CD4-positive, alpha-beta T cell treated with Interferon alpha-2 for 1 hour (primary cell): ENCODE results near the gene FAM180A.
"Not testable (repeated sequence)": the region's sequence is repeated elsewhere in the genome, so short reads cannot be mapped to it uniquely, and the experiment has no call there.

Source experiments
- DNase-seq, 2 donors: peaks; one replicate each; pipeline ENCODE4 v3.0.0-alpha.2; 2020 to 2022

FAM180A gene

DNA sequence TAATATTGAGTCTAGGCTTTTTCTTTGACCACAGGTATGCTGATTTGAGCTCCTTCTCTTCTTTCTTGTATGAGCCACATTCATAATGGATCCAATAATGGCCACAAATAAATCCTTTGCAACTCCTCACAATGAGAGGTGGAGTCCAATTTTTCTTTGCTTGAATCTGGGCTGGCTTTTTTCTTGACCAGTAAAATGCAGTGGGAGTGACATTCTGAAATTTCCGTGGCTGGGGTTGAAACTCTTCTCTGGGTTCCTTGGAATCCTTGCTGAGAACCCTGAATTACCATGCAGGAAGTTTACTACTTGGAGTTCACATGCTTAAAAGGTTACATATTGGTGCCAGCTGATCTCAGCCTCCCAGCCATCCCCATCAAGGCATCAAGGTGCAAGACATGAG lies 22.4 kb upstream of the FAM180A start:
- no peak for DNase-seq

DNA sequence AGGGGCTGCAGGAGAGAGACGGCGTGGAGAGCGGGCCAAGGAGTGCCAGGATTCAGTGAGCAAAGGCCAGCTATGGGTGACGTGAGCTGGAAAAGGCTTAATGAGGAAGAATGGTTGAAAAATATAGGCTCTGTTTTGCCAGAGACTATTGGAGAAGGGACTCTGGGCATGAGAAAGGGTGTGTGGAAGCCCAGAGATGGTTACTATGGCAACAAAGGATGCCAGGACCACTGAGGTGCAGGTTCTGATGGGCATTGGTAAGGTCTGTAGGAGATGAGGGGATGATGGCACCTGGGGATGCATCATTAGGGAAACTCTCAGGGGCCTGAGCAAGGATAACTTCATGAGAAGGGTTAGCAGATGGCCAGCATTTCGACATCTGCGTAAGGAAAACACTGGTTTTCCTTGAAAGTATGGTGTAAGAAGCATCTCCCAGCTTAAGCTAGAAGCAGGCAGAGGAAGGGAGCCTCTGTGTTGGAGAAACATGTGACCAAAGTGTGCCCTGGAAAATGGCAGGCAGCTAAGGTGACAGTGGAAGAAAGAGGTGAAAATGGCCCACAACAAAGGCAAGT lies 21.6 kb upstream of the FAM180A start:
- DNase-seq = no peak

DNA sequence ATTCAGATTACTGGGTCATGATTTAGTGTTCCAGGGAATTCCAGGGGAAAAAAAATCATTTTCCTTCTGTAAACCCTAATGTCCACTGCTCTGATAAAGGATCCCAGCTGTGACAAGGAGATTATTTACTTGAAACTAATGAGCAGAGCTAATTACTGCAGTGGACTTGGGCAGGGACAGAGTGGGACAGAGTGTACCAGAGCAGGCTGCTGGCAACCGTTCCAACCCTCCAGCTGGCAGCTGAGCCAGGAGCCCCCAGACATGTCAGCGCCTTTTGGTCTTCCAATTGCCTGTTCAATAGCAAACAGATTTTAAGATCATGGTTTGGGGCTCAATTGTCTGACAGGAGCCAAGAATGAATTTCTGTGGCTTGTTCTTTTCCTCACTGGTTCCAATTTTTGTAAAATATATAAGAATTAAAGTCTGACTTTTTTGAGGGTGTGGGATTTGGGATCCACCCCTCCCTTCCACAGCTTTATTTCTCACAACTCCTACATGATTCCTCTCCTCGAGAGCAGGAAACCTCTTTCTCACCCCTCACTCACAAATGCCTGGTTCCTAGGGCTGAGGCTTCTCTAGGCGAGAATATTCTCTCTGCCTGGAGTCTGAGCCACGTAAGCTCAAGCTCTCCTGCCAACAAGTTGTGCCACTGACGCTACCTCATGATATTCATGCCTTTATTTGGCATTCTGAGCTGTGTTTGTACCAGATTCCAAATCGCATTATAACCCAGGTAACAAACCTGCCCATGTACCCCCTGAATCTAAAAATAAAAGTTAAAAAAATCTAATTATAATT lies 20.6 kb upstream of the FAM180A start:
- DNase-seq = no peak

DNA sequence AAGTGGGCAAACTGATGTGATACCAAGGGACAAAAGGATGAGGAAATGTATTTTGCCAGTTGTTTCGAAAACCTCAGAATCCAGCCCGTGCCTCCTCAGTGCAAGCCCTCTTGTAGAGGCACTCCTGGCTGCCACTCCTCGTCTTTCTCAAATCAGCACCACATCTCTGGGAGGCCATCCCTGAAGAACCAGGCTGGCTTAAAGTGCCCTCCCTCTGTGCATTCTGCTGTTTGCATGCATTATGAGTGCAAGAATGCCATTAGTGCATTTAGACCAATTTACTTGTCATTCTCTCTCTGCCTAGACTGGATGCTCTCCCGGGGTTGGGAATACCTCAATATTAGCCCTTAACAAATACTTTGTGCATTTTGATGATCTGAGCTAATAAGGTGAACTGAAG lies 19.9 kb upstream of the FAM180A start:
- no peak for DNase-seq

DNA sequence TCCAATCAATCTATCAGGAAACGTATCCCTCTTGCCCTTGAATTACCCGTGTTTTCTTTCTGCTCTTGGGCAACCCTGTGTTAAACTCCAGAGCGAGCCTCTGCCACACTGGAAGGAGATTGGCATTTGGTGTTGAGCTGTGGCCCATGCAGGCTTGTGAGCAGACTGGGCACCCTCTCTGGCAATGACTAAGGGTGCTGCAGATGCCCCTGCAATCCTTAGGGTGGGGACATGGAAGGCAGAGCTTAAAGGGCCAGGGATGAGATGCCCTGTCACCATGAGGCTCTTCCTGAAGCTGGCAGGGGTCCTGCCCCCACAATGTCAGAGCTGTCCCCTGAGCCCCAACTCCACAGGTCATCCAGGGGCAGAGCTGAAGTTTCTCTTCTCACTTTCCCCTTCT lies 19.5 kb upstream of the FAM180A start:
- DNase-seq = no peak

DNA sequence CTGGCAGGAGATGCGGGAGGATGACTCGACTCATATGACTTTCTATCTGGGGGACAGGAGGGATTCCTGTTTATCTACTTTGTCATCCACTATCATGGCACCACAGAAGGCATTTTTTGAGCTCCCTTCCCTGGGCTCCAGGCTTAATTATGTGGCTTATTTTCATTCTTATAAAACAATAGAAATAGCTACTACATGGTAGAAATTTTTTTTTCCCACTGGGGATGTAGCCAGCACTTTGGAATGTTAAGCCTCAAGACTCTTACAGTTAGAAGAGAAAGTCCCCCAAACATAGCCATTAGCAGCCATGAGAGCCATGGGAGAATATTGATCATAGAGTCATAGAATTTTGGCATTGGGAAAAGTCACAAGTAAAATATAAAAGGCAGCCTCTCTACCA lies 14.6 kb upstream of the FAM180A start:
- DNase-seq = no peak

DNA sequence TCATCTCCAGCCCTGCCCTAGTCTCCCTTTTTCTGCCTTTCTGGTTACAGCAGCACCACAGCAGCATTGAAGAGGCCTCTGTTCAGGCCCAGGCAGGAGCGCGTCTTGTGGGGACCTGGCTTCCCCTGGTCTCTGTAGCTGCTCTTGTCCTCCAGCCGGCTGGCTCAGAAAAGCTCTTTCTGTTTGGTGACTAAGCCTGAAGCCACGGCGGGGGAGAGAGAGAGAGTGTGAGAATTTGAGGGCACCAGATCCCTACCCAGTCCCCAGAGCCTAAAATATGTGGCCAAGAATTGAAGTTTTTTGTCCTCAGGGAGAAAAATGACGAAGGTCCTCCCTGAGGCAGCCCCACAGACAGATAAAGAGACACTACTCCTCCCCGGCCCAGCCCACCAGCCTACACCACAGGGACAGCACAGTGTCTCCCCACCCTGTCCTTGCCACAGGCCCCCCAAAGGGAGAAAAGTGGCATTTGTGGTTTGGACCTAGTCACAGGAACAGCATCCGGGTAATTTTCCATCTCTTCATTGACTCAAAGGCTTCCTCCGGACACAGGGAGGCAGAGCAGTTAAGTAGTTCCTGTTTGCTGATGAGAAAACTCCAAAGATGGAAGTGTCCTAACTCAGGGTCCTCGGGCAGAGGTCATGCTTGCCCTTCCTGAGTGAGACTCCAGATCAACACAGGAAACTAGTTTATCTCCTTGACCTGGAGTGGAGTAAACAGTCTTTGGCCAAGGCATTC lies 13.3 kb upstream of the FAM180A start:
- DNase-seq = no peak

DNA sequence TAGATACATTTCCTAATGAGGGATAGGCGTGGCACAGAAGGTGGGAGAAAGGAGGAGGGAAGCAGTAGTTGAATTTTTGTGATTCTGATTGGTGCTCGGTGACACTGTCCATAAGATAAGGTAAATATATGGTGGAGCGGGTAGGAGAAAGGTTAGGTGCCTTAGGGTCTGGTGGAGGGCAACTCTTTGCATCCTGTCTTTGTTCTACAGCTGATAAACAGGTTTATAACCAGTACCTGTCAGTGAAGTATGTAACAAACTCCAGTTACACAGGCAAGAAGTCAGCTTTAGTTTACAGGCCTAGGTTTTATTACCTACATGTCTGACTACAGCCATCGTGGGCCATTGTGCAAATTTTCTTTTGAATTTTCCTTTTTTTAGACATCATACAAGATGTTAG lies 10.9 kb upstream of the FAM180A start:
- no peak for DNase-seq

DNA sequence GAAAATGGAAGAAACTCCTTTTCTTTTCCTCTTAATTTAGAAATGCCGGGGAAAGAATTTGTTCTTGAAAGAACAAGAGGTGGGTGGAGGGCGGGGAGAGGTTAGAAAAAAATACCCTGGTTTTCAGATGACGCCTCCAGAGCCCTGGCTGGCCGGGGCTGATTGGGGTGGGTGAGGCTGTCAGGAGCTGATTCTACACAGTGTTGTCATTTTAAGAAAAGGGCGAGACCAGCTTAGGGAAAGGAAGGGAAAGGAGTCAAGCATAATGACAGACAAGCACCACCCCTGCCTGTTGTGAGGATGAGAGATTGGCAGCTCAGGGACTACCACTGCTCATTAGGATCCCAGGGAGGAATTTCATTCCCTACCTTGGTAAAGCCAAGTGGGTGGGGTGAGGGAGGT lies 9.9 kb upstream of the FAM180A start:
- no peak for DNase-seq

DNA sequence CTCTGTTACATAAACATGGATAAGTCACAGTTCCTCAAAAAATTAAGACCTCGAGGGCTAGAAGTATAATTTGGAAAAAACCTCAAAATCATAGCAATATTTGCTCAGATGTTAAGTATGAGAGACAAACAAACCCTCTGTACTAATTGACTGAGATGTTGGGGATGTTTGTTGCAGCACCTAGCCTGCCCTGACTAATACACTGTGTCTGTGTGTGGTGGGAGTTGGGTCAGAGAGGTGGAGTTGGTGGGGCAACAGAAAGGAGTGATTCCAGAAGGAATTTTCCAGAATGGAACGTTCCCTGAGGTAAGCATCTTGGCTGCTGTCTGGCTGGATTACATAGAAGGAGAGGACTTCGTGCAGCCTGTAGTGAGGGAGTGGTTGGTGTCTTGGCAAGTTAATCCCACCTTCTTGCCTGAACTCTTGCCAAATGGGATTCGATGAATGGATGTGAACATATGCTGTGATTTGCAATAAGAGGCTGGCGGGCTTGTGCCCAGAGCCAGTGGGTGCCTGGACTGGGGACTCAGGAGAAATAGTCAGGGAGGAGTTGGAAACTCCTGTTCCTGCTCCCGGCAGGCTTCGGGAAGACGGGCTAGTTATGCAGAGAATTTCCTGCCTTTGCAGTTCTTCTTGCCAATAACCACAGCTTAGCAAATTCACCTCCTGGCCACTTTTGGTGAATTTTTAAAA lies 9.3 kb upstream of the FAM180A start:
- no peak for DNase-seq

DNA sequence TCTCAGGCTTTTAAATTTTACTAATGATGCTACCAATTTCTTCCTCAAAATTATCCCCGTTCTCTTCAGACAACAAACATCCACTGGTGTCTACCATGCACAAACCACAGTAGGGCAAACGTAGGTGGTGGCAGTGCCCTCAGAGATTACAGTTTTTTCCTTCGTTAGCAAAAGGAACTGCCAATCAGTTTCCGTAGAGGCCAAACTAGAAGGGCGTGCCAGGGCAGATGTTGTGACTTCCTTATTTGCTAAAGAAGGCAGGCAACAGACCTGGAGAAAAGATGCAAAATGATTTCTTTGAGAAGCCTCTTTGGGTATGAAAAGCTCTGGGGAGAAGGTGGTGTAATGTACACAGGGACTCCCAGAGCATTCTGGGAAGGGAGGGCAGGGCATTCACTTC lies 7.6 kb upstream of the FAM180A start:
- DNase-seq = no peak

DNA sequence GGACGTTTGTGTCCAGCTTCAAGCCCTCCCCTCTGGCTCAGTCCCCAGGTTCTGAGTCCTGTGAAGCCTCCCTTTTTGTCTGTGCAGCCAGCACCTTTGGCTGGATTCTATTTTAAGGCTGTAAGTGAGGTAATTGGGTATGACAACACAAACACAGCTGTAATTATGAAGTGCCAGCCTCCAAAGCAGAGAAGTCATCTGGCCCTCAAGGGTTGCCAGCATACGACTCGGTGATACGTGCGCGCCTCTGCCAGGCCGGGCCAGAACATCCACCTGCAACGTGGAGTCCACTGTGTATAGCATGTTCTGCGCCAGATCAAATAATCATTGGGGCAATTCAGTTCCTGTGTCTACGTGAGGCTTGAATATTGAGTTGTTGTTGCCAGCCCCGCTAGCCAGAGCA lies 6.7 kb upstream of the FAM180A start:
- DNase-seq = no peak

DNA sequence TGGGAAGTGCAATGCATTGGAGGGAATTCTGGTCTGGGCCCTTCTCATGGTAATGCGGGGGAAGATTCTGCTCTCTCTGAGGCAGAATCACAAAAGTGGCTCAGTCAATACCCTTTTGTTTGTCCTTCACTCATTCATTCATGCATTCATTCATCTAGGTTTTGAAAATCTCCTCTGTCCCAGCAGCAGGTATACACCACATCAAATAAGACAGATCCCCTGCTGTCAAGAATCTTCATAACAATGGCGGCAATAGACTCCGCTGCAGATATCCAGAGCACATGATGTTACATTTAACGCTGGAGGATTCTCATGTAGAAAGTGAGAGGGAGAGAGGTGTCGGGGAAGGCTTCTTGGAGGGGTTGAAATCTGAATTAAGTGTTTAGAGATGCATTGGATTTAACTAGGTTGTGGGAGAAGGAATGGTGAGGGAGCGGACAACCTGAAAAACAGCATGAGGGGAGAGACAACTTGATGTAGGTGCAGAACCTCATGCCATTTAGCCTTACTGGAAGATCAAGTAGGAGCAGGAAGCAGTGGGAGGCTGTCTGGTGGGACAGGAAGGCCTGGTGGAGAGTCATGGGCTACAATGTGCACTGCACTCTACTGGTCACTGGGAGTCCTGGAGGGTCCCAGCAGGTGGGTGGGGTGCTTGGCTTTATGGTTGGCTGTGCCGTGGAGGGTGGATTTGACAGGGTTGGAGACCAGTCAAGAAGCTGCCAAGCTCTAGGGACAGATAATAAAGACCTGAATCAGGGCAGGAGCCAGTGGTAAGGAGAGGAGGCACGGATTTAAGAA lies 5.2 kb upstream of the FAM180A start:
- DNase-seq = no peak

DNA sequence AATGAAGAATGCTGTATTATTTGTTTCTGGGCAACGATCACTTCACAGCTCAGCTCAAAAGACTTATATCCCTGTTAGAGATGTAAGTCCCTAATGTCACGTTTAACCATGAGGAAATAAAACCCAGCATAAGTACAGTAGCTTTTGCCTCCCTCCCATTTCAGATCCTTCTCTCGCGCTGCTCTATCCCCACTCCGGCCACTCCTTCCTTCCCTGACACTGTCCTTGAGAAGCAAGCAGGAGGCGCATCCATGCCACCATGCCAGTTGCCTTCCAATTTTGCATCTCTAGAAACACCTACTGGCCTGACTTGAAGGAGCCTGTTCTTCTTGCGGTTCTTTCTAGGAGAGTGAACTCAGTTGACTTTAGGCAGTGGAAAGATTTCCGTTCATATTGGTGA lies 1.2 kb downstream of the FAM180A start:
- DNase-seq = no peak

DNA sequence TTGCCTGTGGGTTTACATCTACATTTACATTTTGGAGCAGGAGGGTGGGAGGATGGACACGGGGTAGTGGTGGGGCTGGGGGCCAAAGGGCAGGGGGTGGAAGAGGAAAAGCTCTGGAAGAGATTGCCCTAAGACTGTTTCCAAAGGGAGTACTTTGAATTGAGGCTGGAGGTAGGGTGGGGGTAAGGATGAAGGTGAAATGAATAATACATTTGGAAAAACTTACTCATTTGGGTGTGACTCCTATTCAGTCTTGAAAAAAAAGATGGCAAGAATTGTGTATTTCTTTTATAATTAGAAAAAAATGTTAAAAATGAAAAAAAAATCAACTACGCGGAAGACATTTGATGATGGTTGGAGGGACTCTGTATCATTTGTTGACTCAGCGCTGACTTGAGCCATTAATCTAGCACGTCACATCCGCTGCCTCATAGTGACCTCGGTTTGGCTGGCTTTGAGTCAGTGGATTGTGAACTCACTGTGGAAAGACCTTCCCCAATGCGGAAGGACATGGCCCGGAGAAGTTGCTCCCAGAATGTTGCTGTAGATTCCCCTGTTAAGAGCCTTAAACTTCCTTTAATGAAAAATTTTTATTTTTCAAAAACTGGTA lies 2.8 kb downstream of the FAM180A start:
- no peak for DNase-seq

DNA sequence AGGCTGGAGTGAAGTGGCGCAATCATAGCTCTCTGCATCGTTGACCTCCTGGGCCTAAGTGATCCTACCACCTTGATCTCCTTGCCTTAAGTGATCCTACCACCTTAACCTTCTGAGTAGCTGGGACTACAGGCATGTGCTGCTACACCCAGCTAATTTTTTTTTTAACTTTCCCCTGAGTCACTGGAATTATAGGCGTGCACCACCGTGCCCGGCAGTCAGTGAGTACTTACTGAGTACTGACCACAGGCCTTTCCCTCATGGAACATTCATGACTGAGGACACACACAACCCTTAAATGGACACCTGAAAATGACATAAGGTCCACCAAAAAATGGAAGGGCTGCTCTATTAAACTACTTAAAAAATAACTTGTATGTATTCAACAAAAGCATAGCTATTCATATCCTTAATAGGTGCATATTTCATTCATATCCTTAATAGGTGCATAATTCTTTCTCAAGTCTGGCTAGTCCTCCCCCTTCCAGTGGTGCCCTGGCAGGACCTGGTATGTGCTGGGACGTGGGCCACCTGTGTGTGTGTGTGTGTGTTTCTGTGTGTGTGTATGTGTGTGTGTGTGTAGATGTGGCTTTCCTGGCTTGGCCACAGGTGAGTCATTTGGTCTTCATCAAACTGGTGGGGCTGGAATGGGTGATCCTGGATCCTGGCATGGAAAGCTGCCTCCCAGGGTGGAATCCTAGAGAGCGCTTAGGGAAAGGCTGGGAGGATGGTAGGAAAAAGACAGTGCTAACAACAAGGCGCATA lies 3.5 kb downstream of the FAM180A start:
- DNase-seq = no peak

DNA sequence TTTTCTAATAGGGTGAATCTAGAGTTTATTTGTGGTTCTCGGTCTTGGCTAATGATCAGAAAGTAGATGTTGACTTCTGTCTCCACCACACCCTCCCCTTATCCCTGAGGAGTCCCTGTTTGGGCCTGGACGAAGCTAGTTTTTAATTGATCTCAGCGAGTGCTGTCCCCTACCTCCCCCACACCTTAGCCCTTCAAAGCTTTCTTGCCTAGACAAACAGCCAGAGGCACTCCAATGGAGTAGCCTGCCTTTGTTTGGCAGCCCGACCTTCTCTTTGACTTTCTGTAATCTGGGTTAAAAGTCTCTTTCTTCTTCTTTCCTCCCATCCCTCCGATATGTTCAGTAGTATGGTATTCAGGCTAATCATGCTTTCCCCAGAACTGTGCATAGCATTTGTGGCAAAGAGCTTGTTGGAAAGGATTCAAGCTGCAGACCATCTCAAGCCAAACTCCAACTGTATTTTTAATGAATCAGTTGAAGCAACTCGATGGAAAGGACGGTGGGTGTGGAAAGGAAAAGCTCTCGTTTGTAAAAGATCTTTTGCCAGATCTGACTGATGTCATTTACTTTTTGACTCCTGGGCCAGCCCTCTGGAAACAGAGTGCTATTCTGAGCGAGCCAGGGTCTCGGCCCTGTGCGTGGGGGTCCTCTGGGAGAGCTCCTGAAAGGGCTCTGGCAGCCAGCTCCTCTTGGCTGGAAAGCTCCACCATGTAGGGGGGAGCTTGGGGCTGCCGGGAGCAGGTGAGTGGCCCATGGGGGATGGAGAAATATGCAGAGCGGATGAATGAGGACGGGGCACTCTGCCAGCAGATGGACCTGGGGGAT lies 4.5 kb downstream of the FAM180A start:
- DNase-seq = no peak

DNA sequence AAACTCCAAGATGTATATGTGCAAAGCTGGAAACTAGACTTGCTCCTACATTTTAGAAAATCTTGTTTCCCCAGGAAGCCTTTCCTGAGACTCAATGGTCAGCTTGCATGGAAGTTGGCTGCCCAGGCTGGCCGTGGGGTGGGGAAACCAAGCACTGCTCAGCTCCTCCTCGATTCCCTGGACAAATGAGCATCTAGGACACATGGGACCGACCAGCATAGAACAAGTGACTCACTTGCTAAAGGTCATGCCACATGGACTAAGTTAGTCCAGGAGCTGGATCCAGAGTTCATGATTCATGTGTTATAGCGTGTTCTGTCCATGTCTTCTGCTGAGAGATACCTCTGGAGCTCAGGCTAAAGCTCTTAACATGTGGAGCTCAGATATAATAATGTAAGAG lies 6.2 kb downstream of the FAM180A start:
- DNase-seq = no peak

DNA sequence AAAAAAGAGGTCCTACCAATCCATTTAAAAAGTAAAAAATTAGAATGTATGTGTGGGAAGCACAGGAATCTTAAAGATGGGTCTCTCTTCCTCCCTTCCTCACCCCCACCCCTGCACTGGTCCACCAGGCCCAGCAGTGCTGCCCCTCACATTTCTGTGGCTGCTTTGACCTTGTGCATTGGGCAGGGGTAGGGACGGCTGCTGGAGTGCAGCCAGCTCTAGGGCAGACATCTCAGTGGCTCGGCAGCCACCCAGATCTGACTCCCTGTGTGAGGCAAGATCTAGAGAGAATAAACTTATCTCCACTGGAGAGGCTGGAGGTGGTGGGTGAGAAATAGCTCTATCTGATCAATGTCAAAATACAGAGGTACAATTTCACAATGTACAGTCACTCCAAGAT lies 6.7 kb downstream of the FAM180A start:
- no peak for DNase-seq

DNA sequence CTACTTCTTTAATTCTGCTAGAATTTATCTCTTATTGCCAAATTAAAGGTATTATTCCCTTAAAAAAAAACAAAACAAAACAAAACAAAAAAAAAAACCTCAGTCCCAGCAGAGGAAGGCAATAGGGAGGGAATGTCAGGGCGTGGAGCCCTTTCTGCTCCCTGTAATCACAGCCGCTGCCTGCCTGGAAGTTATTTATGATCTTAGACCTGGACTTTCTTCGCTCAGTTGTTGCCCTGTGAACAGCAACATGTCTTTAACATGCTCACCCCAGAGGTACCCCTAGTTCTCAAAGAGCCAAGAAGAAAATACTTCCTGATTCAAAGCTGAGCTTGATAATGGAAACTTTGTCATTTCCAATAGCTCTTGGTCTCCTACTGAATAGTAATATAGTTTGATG lies 7.7 kb downstream of the FAM180A start:
- DNase-seq = no peak

DNA sequence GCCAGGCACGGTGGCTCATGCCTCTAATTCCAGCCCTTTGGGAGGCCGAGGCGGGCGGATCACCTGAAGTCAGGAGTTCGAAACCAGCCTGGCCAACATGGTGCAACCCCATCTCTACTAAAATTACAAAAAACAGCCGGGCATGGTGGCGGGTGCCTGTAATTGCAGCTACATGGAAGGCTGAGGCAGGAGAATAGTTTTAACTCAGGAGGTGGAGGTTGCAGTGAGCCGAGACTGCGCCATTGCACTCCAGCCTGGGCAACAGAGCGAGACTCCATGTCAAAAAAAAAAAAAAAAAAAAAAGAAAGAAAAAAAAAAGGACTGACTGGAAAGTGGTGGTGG lies 11.3 kb downstream of the FAM180A start:
- not testable (repeated sequence) for DNase-seq
